Measurements from ENCODE around the gene STYX.

- TF ChIP-seq CTCF (IDR thresholded peaks at IDR 0.05) (no peak), POLR2A (IDR thresholded peaks at IDR 0.05) (no peak)
Observed at GRCh38 chr14:52786887-52787286, 56.9 kb downstream of the STYX start.
